A673 (cell line): ENCODE data around the gene MARCHF2.

Source experiments
- EZH2 ChIP-seq: fragments of 200-600 bp; sonication (generic); IDR thresholded peaks from 2 replicates; pipeline ENCODE4 v1.6.1; 2017; ENCODE audit warnings: borderline replicate concordance, low read depth, mild to moderate bottlenecking, mixed read lengths, antibody characterized with exemption, low read length; ENCODE audit not compliant: poor library complexity, severe bottlenecking
- TF ChIP-seq, protein P1 (sequence below): fragments of 300-800, 200-600 bp; sonication (generic); conservative IDR thresholded peaks from 2 replicates; pipeline ENCODE4 v1.5.1; 2017; ENCODE audit warnings: low read depth, mild to moderate bottlenecking, antibody characterized with exemption, low read length, moderate library complexity, mixed read lengths

DNA sequence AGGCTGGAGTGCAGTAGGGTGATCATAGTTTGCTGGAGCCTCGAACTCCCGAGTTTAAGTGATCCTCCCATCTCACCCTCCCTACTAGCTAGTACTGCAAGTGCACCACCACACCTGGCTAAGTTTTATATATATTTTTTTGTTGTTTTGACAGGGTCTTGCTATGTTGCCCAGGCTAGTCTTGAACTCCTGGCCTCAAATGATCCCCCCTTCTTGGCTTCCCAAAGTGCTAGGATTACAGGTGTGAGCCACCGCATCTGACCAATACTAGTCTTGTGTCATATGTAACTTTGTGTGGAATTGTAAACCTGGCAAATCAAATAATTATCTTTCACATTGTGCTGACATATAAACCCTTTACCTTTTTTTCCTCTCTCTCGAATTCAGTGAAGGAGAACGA, 41.9 kb downstream of the MARCHF2 start:
- TF ChIP-seq, protein P1, sequence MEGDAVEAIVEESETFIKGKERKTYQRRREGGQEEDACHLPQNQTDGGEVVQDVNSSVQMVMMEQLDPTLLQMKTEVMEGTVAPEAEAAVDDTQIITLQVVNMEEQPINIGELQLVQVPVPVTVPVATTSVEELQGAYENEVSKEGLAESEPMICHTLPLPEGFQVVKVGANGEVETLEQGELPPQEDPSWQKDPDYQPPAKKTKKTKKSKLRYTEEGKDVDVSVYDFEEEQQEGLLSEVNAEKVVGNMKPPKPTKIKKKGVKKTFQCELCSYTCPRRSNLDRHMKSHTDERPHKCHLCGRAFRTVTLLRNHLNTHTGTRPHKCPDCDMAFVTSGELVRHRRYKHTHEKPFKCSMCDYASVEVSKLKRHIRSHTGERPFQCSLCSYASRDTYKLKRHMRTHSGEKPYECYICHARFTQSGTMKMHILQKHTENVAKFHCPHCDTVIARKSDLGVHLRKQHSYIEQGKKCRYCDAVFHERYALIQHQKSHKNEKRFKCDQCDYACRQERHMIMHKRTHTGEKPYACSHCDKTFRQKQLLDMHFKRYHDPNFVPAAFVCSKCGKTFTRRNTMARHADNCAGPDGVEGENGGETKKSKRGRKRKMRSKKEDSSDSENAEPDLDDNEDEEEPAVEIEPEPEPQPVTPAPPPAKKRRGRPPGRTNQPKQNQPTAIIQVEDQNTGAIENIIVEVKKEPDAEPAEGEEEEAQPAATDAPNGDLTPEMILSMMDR, result no peak
- no peak for TF ChIP-seq EZH2
